H1 (cell line): ENCODE measurements around the gene ZFAND3. TPM values are rescaled to one million over a fixed set of nuclear protein-coding genes. Genes with fewer than 3 reads are reported as not detected.

ENCODE experiments used
- CHD7 ChIP-seq: fragments of 300-600 bp; sonication (generic); IDR thresholded peaks from 2 replicates; pipeline ENCODE4 v1.7.1; 2012; ENCODE audit warnings: low read length, moderate library complexity, mild to moderate bottlenecking, inconsistent platforms; ENCODE audit not compliant: insufficient replicate concordance
- polyA plus RNA-seq, 7 experiments: library from polyadenylated mRNA; depleted of rRNA in 3 of 7; stranded (reverse) in 5 of 7; unstranded in 2 of 7; fragments of >200 nt in 5 of 7; fragments of 200-250 nt in 2 of 7; gene quantifications; 1 replicate in 5 of 7; 2 replicates in 1 of 7; 4 replicates in 1 of 7; pipeline versions ENCODE4 v1.2.1 to v1.2.3, GENCODE V29; 2011 to 2013; ENCODE audit warnings: missing spikeins in 2 of 7, mixed read lengths in 2 of 7
- total RNA-seq: library from RNA; stranded (reverse); fragmentation: NEBNext Ultra II Directional; extraction: Animal tissue kit (Norgen Biotek cat#: 25700); gene quantifications from 2 replicates; pipeline ENCODE4 v1.2.1, GENCODE V29; 2021

Gene ZFAND3
- total and polyA plus RNA-seq, 2 of the 8 experiments (the other 6 are each of a cell fraction or from before 2014, with no cell fraction given) = 13.0 to 51.3 TPM

- TF ChIP-seq CHD7 = no peak
Observed at GRCh38 chr6:38118791-38119365, 299.4 kb downstream of the ZFAND3 start (continued).
